Kidney epithelial cell (primary cell): ENCODE data around the gene PRM1. TPM values are rescaled to one million over a fixed set of nuclear protein-coding genes. Genes with fewer than 3 reads are reported as not detected.

ENCODE experiments used
- DNase-seq: peaks from one replicate; pipeline ENCODE4 v3.0.0-alpha.2; 2010; ENCODE audit warnings: low read depth
- H3K27me3 ChIP-seq: 2 replicates; pipeline ENCODE4 v1.6.0; 2011; ENCODE audit warnings: low read length; ENCODE audit not compliant: control insufficient read depth, insufficient read depth
- H3K36me3 ChIP-seq: 2 replicates; pipeline ENCODE4 v1.5.1; 2011; ENCODE audit warnings: low read length; ENCODE audit not compliant: control insufficient read depth, insufficient read depth
- H3K4me3 ChIP-seq: 2 replicates; pipeline ENCODE4 v1.5.1; 2011; ENCODE audit warnings: low read depth, mild to moderate bottlenecking, control low read depth, low read length
- CTCF ChIP-seq: IDR thresholded peaks from 2 replicates; pipeline ENCODE4 v1.5.1; 2011; ENCODE audit warnings: mild to moderate bottlenecking, moderate library complexity, low read length, control low read depth, inconsistent platforms; ENCODE audit not compliant: insufficient read depth, poor library complexity, severe bottlenecking
- total RNA-seq: library from RNA; depleted of rRNA; stranded (reverse); fragments of >200 nt; gene quantifications from 2 replicates; pipeline ENCODE4 v1.2.3, GENCODE V29; 2015

The PRM1 gene
- total RNA-seq, 1 donor from 2014 or later = not detected

- no peaks in the 10 kb centered on the region for H3K36me3 ChIP-seq
- H3K27me3 ChIP-seq = no peaks in the 10 kb centered on the region
- no peak overlapping the region for H3K4me3 ChIP-seq
- DNase-seq = no peak
- TF ChIP-seq CTCF = no peak
These were observed 42.6 kb downstream of the PRM1 start for GRCh38 chr16:11238272-11239202.

GRCh38 chr16:11236461-11237254, 44.5 kb downstream of the PRM1 start:
- TF ChIP-seq CTCF = no peak
- H3K36me3 ChIP-seq = no peaks in the 10 kb centered on the region
- no peak overlapping the region for H3K4me3 ChIP-seq
- DNase-seq = no peak
- no peaks in the 10 kb centered on the region for H3K27me3 ChIP-seq

GRCh38 chr16:11235703-11235991, 45.5 kb downstream of the PRM1 start:
- H3K4me3 ChIP-seq = no peak overlapping the region
- DNase-seq = no peak
- H3K36me3 ChIP-seq = no peaks in the 10 kb centered on the region
- no peak for TF ChIP-seq CTCF
- no peaks in the 10 kb centered on the region for H3K27me3 ChIP-seq

- DNase-seq = no peak
- no peaks in the 10 kb centered on the region for H3K36me3 ChIP-seq
- H3K4me3 ChIP-seq = no peak overlapping the region
- no peaks in the 10 kb centered on the region for H3K27me3 ChIP-seq
- no peak for TF ChIP-seq CTCF
These were observed 46.0 kb downstream of the PRM1 start for GRCh38 chr16:11234884-11235702.

- no peak for DNase-seq
These were observed 47.3 kb downstream of the PRM1 start for GRCh38 chr16:11233727-11234376.

More at GRCh38 chr16:11233727-11234376, 47.3 kb downstream of the PRM1 start:
- no peaks in the 10 kb centered on the region for H3K27me3 ChIP-seq
- no peak for TF ChIP-seq CTCF
- no peaks in the 10 kb centered on the region for H3K36me3 ChIP-seq
- no peak overlapping the region for H3K4me3 ChIP-seq
